Right hindlimb (tissue), 1 donor: ENCODE data around the gene NUP42.

Experiments used
- DNase-seq: peaks from one replicate; pipeline ENCODE4 v3.0.0-alpha.2; 2018

NUP42 gene

DNA sequence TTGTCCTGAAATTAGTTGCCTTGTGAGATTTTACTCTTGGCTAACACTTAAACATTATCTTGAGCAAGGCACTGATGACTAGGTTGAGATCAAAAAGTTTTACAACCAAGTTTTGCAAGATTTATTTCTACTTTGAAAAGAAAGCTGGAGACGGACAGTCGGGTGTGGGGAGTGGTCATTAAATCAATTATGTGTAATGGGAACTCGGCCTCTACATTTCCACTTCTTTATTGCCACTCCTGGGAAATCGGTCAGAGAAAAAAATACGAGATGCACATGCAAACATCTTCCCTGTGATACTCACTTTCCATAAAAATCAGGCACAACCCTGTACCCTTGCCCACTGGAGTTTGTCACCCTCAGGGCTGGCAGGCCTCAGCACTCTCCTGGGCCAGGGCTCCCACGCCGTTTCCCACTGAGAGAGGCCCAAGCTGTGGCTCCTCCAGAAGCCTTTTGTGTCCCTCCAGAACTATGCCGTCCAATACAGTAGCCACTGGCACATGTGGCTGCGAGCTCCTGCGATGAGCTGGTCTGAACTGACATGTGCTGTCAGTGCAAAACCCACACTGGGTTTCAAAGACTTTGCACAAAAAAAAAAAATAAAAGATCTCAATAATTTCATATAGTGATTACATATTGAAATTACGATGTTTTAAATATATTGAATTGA is 57.3 kb downstream of the NUP42 start:
- no peak for DNase-seq

DNA sequence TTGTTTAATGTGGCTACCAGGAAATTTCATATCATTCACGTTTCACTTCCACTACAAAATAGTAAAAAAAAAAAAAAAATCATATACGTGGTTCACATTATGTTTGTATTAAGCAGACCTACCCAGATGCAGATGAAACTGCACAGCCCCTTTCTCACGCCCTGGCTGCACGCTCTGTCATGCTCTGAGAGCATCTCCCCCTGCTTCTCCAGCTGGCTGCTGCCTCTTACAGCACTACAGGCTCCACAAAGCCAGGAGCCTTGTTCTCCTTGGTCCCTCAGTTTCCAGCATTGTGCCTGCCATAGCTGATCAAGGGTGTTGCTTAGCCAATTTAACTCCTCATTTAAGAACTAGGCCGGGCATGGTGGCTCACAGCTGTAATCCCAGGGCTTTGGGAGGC is 57.9 kb downstream of the NUP42 start:
- no peak for DNase-seq

DNA sequence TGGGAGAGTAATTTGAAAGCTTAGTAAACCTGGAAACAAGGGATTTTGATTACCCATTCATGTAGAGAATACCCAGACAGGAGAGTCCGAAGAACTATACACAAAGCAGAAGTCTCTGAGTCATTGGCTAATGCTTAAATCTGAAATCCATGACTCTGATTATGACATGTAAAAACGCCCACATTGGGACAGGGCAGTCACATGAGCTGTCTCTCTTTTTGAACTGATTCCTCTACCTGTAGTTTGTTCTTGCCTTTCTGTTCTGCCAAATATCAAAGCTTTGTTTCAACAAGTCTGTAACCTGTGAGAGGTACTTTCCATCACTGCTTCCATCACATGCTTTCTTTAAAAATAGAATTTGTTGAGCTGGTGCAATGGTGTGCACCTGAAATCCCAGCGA is 60.5 kb downstream of the NUP42 start:
- no peak for DNase-seq

DNA sequence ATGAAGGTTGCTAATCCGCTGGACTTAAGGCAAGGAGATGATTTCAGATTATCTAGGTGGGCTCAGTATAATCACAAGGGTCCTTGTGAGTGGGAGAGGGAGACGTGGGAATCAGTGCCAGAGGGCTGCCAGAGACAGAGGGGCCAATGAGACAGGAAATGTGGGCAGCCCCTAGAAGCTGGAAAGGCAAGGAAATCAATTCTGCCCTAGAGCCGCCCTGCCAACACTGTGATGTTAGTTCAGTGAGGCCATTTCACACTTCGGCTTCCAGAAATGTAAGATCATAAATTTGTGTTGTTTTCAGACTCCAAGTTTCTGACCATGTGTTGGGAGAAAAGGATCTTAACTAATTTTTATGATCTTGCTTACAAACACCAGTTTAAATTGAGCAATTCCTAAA is 61.1 kb downstream of the NUP42 start:
- DNase-seq: peak; percentile 31

DNA sequence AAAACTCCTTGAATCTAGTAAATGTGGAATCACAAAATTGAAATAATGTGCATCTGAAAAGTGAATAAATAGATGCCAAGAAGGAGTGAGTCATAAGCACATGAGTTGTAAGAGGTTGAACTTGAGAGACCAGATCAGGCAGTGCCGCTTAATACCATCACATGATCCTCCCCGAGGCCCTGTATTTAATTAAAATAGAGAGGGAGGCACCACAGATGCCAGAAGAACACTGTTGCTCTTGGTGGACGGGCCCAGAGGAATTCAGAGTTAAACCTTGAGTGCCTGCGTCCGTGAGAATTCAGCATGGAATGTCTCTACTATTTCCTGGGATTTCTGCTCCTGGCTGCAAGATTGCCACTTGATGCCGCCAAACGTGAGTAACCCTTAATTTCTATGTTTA is 64.7 kb downstream of the NUP42 start, which contains the start of gene GPNMB:
TSS of gene GPNMB (plus strand) at position 221 of the 400 bp plus-strand sequence. CDS start at position 304, 83 bp downstream.
- peak; percentile 61 for DNase-seq

DNA sequence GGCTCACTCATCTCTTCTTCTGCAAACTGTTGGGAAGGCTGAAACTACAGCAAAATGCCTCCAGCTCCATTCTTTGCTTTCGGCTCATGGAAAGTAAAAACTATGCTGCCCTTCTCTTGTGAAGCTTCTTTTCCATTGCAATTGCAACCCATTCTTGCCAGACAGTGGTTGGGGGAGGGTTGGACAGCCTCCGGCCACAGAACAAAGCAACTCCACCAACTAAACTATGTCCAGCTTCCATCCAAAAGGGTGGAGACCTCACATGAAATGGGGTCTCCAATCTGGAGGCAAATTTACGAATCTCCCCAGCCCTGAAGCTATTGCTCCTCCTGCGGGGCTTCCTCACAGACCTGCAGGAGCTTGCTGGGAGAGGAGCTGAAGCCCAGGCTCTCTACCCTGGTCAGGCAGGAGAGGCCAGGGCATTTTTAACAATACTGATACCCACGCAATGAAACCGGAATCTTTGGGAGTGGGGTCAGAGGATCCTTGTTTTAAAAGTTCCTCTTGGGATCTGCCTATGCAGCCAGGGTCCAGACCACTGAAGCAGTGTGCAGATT is 65.3 kb downstream of the NUP42 start:
- DNase-seq: peak; percentile 51

DNA sequence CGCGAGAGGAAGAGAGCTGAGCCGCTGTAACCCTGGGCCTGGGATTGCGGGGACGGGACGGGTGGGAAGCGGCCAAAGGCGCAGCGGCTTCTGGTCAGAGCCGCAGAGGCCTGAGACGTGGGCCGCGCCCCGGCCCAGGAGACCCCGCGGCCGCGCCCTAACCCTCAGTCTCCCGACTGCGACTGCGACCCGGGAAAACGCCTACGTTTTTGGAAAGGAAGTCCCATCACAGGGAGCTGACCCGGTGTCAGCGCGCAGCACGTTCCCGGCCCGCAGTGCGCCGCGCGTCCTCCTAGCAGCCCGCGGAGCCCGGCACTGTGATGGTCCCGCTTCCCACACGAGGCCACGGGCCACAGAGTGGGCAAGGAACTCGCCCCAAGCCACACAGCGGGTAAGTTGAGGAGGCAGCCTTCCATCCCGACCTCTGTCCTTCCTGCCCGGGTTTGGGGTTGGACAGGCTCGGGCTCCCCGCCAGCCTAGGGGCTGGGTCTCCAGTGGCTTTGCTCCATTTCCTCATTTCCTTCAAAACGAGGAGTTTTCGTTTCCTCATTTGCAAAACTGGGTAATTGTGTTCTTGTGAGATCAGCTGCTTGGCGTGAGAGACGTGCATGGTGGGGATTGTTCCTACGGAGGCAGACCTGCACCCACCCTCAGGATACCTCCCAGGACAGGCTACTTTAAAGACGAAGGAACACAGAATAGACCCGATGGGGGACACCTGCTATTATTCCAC is 65.9 kb downstream of the NUP42 start:
- peak; percentile 56 for DNase-seq

DNA sequence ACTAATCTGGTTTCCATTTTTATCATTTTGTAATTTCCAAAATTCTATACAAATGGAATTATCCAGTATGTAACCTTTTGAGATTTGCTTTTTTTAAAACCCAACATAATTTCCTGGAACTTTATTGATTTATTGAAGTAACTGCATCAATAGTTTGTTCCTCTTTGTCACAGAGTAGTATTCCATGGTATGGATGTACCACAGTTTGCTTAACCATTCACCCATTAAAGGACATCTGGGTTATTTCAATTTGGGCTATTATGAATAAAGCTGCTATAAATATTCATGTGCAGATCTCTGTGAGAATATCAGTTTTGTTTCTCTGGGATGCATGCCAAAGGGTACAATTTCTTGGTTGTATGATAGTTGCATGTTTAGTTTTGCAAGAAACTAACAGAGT is 67.6 kb downstream of the NUP42 start:
- no peak for DNase-seq
